Measurements from ENCODE around the gene MYBPC2.

The MYBPC2 gene

DNA sequence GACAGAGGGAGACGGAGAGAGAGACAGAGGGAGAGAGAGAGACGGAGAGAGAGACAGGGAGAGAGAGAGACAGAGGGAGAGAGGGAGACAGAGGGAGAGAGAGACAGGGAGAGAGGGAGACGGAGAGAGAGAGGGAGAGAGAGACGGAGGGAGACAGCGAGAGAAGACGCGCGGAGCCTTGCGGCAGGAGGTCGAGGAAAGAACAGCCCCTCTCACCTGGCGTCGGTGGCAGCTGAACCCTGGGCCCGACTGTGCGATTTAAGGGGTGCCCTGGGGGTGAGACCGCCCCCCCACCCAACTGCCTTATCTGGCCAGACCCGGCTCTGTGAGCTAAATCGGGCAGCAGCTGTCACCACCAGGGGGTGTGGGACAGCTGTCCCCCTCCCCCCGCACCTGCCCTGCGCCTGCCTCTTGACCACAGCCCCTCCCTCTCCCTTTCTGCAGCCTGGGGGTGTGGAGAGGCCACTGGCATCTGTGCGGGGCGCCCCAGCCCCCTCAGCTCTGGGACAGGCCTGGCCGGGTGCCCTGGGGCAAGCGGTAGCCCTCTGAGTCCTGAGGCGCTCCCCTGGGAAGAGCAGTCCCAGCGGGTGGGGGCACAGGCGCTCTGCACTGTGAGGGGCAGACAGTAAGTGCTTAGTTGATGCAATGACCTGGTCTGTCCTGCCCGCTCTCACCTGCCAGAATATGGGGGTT lies 67.5 kb downstream of the MYBPC2 start:
- peak overlapping the region; percentile 37 for H3K4me2 ChIP-seq (ENCODE audit: low read length)
- peak overlapping the region; percentile 67 for H3K4ac ChIP-seq (ENCODE audit: low read depth, low read length)
- H3K14ac ChIP-seq (ENCODE audit: low read length), result peak overlapping the region; percentile 91
- H3K4me1 ChIP-seq (ENCODE audit: control insufficient read depth in 1 of 2, insufficient read depth in 2 of 2, low read length in 2 of 2), result peaks cover 23 to 30% of the 10 kb centered on the region in 2 experiments
- H3K9me3 ChIP-seq (ENCODE audit: insufficient read depth, low read depth, low read length), result no peaks in the 10 kb centered on the region
- H3K9ac ChIP-seq (ENCODE audit: low read length), result no peak overlapping the region
- H4K8ac ChIP-seq (ENCODE audit: low read depth, low read length), result peak overlapping the region; percentile 79
- H3K79me1 ChIP-seq (ENCODE audit: low read length), result peaks cover 27% of the 10 kb centered on the region
- H3K27ac ChIP-seq (ENCODE audit: low read depth, low read length), result peak overlapping the region; percentile 57
- H3K23ac ChIP-seq (ENCODE audit: low read length), result no peak overlapping the region
- H3K79me2 ChIP-seq (ENCODE audit: control insufficient read depth, insufficient read depth, low read length, poor library complexity), result peaks cover 3% of the 10 kb centered on the region
- H3K27me3 ChIP-seq (ENCODE audit: insufficient read depth, low read length), result no peaks in the 10 kb centered on the region
- peak overlapping the region; percentile 86 for H2BK120ac ChIP-seq (ENCODE audit: insufficient read depth, low read length, poor library complexity)
- H4K91ac ChIP-seq (ENCODE audit: low read depth, low read length), result peak overlapping the region; percentile 97
- no CpG with 5 or more reads among the region's 27 CpGs for WGBS (ENCODE audit: extremely low coverage, insufficient coverage, insufficient read length)
- no peaks in the 10 kb centered on the region for H3K36me3 ChIP-seq (ENCODE audit: control insufficient read depth in 1 of 2, insufficient read depth in 2 of 2, low read length in 2 of 2)
- peak overlapping the region; percentile 27 for H2AFZ ChIP-seq (ENCODE audit: insufficient read depth, low read length, poor library complexity)
- peak overlapping the region; percentile 66 for H2AK5ac ChIP-seq (ENCODE audit: low read length)
- H4K12ac ChIP-seq (ENCODE audit: low read depth, low read length), result peak overlapping the region; percentile 49
- peak overlapping the region; percentile 66 for H3K4me3 ChIP-seq (ENCODE audit: low read depth, low read length)
- DNase-seq, result no peak
- peak overlapping the region; percentile 83 for H3K18ac ChIP-seq (ENCODE audit: low read length)
- H2BK5ac ChIP-seq (ENCODE audit: low read depth, low read length, poor library complexity), result peak overlapping the region; percentile 70
- H2BK12ac ChIP-seq (ENCODE audit: low read length), result peak overlapping the region; percentile 61

DNA sequence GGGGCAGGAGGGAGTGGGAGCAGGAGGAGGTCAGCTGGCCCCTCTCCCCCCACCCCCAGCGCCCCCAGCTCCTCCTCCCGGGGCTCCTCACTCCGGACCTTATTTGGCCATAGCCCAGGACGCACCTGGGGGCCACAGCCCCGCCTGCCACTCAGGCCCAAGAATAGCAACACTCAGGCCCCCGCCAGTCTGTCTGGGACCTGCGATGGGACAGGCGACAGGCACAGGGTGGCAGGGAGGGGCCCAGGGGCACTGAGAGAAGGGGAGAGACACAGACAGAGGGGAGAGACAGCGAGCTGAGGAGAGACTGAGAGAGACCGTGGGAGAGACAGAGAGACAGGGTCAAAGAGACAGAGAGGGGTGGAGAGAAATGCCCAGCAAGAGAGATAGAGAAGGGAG lies 68.1 kb downstream of the MYBPC2 start:
- no peak overlapping the region for H3K9ac ChIP-seq (ENCODE audit: low read length)
- no peak overlapping the region for H3K4me3 ChIP-seq (ENCODE audit: low read depth, low read length)
- H3K4ac ChIP-seq (ENCODE audit: low read depth, low read length), result peak overlapping the region; percentile 7
- peak overlapping the region; percentile 97 for H4K91ac ChIP-seq (ENCODE audit: low read depth, low read length)
- no CpG with 5 or more reads among the region's 10 CpGs for WGBS (ENCODE audit: extremely low coverage, insufficient coverage, insufficient read length)
- H4K8ac ChIP-seq (ENCODE audit: low read depth, low read length), result peak overlapping the region; percentile 8
- H2AFZ ChIP-seq (ENCODE audit: insufficient read depth, low read length, poor library complexity), result no peak overlapping the region
- H4K12ac ChIP-seq (ENCODE audit: low read depth, low read length), result no peak overlapping the region
- H3K23ac ChIP-seq (ENCODE audit: low read length), result no peak overlapping the region
- peak overlapping the region; percentile 75 for H3K27ac ChIP-seq (ENCODE audit: low read depth, low read length)
- no peak overlapping the region for H3K18ac ChIP-seq (ENCODE audit: low read length)
- H3K36me3 ChIP-seq (ENCODE audit: control insufficient read depth in 1 of 2, insufficient read depth in 2 of 2, low read length in 2 of 2), result peaks cover 0 to 2% of the 10 kb centered on the region in 2 experiments
- peak overlapping the region; percentile 65 for H2BK120ac ChIP-seq (ENCODE audit: insufficient read depth, low read length, poor library complexity)
- peak overlapping the region; percentile 22 for H3K14ac ChIP-seq (ENCODE audit: low read length)
- peaks cover 27% of the 10 kb centered on the region for H3K79me1 ChIP-seq (ENCODE audit: low read length)
- no peaks in the 10 kb centered on the region for H3K27me3 ChIP-seq (ENCODE audit: insufficient read depth, low read length)
- H3K9me3 ChIP-seq (ENCODE audit: insufficient read depth, low read depth, low read length), result no peaks in the 10 kb centered on the region
- H2BK5ac ChIP-seq (ENCODE audit: low read depth, low read length, poor library complexity), result peak overlapping the region; percentile 37
- H3K4me2 ChIP-seq (ENCODE audit: low read length), result peak overlapping the region; percentile 37
- peaks cover 3% of the 10 kb centered on the region for H3K79me2 ChIP-seq (ENCODE audit: control insufficient read depth, insufficient read depth, low read length, poor library complexity)
- peak overlapping the region; percentile 55 for H2AK5ac ChIP-seq (ENCODE audit: low read length)
- peak overlapping the region; percentile 1 for H2BK12ac ChIP-seq (ENCODE audit: low read length)
- no peak for DNase-seq
- peaks cover 23 to 30% of the 10 kb centered on the region in 2 experiments for H3K4me1 ChIP-seq (ENCODE audit: control insufficient read depth in 1 of 2, insufficient read depth in 2 of 2, low read length in 2 of 2)

DNA sequence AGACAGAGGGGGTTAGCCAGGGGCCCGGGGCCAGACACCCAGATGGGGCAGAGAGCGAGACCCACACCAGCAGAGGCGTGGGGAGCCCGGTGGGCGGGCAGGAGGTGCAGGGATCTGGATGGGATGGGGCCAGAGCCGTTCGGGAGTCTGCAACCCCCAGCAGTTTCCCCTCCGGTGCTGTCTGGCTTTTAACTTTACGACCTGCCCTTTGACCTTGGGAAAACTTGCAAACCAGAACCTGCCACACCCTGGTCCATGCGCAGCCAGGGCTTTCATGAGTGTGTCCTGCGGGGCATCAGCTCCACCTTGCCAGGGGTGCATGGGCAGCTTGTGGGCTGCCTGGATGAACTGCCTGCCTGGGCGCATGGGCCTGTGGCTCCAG lies 68.5 kb downstream of the MYBPC2 start:
- H3K18ac ChIP-seq (ENCODE audit: low read length), result peak overlapping the region; percentile 27
- peak overlapping the region; percentile 38 for H3K4me2 ChIP-seq (ENCODE audit: low read length)
- peaks cover 21 to 29% of the 10 kb centered on the region in 2 experiments for H3K4me1 ChIP-seq (ENCODE audit: control insufficient read depth in 1 of 2, insufficient read depth in 2 of 2, low read length in 2 of 2)
- H3K14ac ChIP-seq (ENCODE audit: low read length), result peak overlapping the region; percentile 54
- no CpG with 5 or more reads among the region's 12 CpGs for WGBS (ENCODE audit: extremely low coverage, insufficient coverage, insufficient read length)
- peak overlapping the region; percentile 88 for H2BK120ac ChIP-seq (ENCODE audit: insufficient read depth, low read length, poor library complexity)
- H2BK12ac ChIP-seq (ENCODE audit: low read length), result peak overlapping the region; percentile 58
- H4K91ac ChIP-seq (ENCODE audit: low read depth, low read length), result peak overlapping the region; percentile 83
- no peak overlapping the region for H3K23ac ChIP-seq (ENCODE audit: low read length)
- DNase-seq, result no peak
- H3K79me1 ChIP-seq (ENCODE audit: low read length), result peaks cover 27% of the 10 kb centered on the region
- H4K8ac ChIP-seq (ENCODE audit: low read depth, low read length), result peak overlapping the region; percentile 8
- H3K27me3 ChIP-seq (ENCODE audit: insufficient read depth, low read length), result no peaks in the 10 kb centered on the region
- no peak overlapping the region for H2AFZ ChIP-seq (ENCODE audit: insufficient read depth, low read length, poor library complexity)
- no peak overlapping the region for H2AK5ac ChIP-seq (ENCODE audit: low read length)
- no peak overlapping the region for H4K12ac ChIP-seq (ENCODE audit: low read depth, low read length)
- H3K36me3 ChIP-seq (ENCODE audit: control insufficient read depth in 1 of 2, insufficient read depth in 2 of 2, low read length in 2 of 2), result peaks cover 3 to 4% of the 10 kb centered on the region in 2 experiments
- H3K79me2 ChIP-seq (ENCODE audit: control insufficient read depth, insufficient read depth, low read length, poor library complexity), result peaks cover 3% of the 10 kb centered on the region
- peak overlapping the region; percentile 75 for H3K27ac ChIP-seq (ENCODE audit: low read depth, low read length)
- H3K4ac ChIP-seq (ENCODE audit: low read depth, low read length), result peak overlapping the region; percentile 20
- peak overlapping the region; percentile 7 for H3K4me3 ChIP-seq (ENCODE audit: low read depth, low read length)
- no peaks in the 10 kb centered on the region for H3K9me3 ChIP-seq (ENCODE audit: insufficient read depth, low read depth, low read length)
- H3K9ac ChIP-seq (ENCODE audit: low read length), result peak overlapping the region; percentile 16
- H2BK5ac ChIP-seq (ENCODE audit: low read depth, low read length, poor library complexity), result peak overlapping the region; percentile 37

DNA sequence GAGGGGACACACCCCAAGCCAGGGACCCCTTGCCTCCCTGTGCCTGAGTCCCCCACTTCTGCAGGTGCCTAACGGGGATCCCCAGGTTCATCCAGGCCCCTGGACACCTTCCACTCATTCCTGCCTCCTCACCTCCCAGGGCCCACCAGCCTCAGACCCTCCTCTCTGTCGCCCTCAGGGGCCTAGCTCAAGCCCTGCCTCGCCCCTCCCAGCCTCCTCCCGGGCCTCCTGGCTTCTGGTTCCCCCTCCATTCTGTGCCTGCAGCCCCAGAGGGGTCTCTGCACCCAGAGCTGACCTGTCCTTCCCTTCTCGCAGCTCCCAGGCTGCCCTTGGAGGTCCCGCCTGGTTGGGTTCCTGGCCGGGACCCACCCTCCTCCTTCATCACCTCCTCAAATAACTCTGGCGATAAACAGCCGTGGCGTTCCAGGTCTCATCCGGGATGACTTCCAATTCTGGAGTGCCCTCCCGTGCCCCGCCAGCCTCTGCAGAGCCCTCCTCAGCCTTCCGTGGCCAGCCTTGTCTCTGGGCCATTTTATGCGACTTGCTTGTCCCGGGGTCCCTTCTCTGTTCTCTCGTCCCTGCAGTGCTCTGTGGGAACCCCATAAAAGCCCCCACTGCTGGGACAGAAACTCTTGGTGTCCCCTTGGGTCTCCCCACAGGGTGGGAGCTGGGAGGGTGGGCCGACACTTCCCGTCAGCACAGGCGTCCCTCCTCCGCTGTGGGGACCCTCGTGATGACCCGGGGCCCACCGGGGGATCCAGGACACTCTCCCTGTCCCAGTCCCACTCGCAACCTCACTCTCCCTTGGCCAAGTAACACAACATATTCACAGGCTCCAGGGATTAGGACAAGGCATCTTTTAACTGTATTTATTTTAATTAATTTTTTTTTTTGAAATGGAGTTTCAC lies 69.1 kb downstream of the MYBPC2 start:
- Histone ChIP-seq H3K4me1 (ENCODE audit: control insufficient read depth in 1 of 2, insufficient read depth in 2 of 2, low read length in 2 of 2) (peaks cover 17 to 23% of the 10 kb centered on the region in 2 experiments), H2AK5ac (ENCODE audit: low read length) (peak overlapping the region; percentile 36), H3K79me2 (ENCODE audit: control insufficient read depth, insufficient read depth, low read length, poor library complexity) (peaks cover 3% of the 10 kb centered on the region), H3K9ac (ENCODE audit: low read length) (peak overlapping the region; percentile 16), H3K14ac (ENCODE audit: low read length) (peak overlapping the region; percentile 54), H3K27me3 (ENCODE audit: insufficient read depth, low read length) (no peaks in the 10 kb centered on the region), H2BK5ac (ENCODE audit: low read depth, low read length, poor library complexity) (peak overlapping the region; percentile 15), H3K4ac (ENCODE audit: low read depth, low read length) (peak overlapping the region; percentile 20), H3K23ac (ENCODE audit: low read length) (no peak overlapping the region), H2BK12ac (ENCODE audit: low read length) (peak overlapping the region; percentile 58), H4K8ac (ENCODE audit: low read depth, low read length) (peak overlapping the region; percentile 39), H3K4me2 (ENCODE audit: low read length) (peak overlapping the region; percentile 38), H2BK120ac (ENCODE audit: insufficient read depth, low read length, poor library complexity) (peak overlapping the region; percentile 88), H4K12ac (ENCODE audit: low read depth, low read length) (no peak overlapping the region), H3K4me3 (ENCODE audit: low read depth, low read length) (peak overlapping the region; percentile 7), H2AFZ (ENCODE audit: insufficient read depth, low read length, poor library complexity) (no peak overlapping the region), H3K9me3 (ENCODE audit: insufficient read depth, low read depth, low read length) (no peaks in the 10 kb centered on the region), H3K36me3 (ENCODE audit: control insufficient read depth in 1 of 2, insufficient read depth in 2 of 2, low read length in 2 of 2) (peaks cover 5 to 6% of the 10 kb centered on the region in 2 experiments), H4K91ac (ENCODE audit: low read depth, low read length) (peak overlapping the region; percentile 83), H3K79me1 (ENCODE audit: low read length) (peaks cover 27% of the 10 kb centered on the region), H3K18ac (ENCODE audit: low read length) (peak overlapping the region; percentile 27), H3K27ac (ENCODE audit: low read depth, low read length) (peak overlapping the region; percentile 60)
- WGBS (ENCODE audit: extremely low coverage, insufficient coverage, insufficient read length), result no CpG with 5 or more reads among the region's 25 CpGs
- DNase-seq, result no peak

All from trophoblast cell (in vitro differentiated cells and primary cell).